Measurements from ENCODE around the gene KANSL3. TPM values are rescaled to one million over a fixed set of nuclear protein-coding genes. Genes with fewer than 3 reads are reported as not detected.

Gene KANSL3
- total RNA-seq, 4 donors from 2014 or later, result 13.5 to 73.0 (median 62.1) TPM

- Histone ChIP-seq H3K4me1 (no peaks in the 10 kb centered on the region), H3K4me3 (no peak overlapping the region), H3K9me3 (no peaks in the 10 kb centered on the region), H3K36me3 (no peaks in the 10 kb centered on the region), H3K27ac (no peak overlapping the region), H3K27me3 (no peaks in the 10 kb centered on the region)
- DNase-seq, result no peak
- intact Hi-C loops (cut with DNase I; ENCODE audit: low total_unique reads), result no loop called here
- TF ChIP-seq CTCF (IDR thresholded peaks at IDR 0.05), result no peak
- no peak for TF ChIP-seq POLR2A (IDR thresholded peaks at IDR 0.05)
These were observed 25.7 kb upstream of the KANSL3 start for GRCh38 chr2:96663829-96664228.

- no peak for DNase-seq
- intact Hi-C loops (cut with DNase I; ENCODE audit: low total_unique reads), result no loop called here
These were observed 25.1 kb upstream of the KANSL3 start for GRCh38 chr2:96663177-96663576.

GRCh38 chr2:96662360-96662759 lies 24.2 kb upstream of the KANSL3 start:
- Histone ChIP-seq H3K36me3 (no peaks in the 10 kb centered on the region), H3K4me1 (no peaks in the 10 kb centered on the region), H3K4me3 (no peak overlapping the region), H3K27ac (no peak overlapping the region), H3K9me3 (no peaks in the 10 kb centered on the region), H3K27me3 (no peaks in the 10 kb centered on the region)
- intact Hi-C loops (cut with DNase I; ENCODE audit: low total_unique reads), result no loop called here
- TF ChIP-seq POLR2A (IDR thresholded peaks at IDR 0.05), result no peak
- TF ChIP-seq CTCF (IDR thresholded peaks at IDR 0.05), result no peak
- DNase-seq, result no peak

More at GRCh38 chr2:96663177-96663576, 25.1 kb upstream of the KANSL3 start:
- Histone ChIP-seq H3K27me3 (no peaks in the 10 kb centered on the region), H3K27ac (no peak overlapping the region), H3K4me3 (no peak overlapping the region), H3K4me1 (no peaks in the 10 kb centered on the region), H3K9me3 (no peaks in the 10 kb centered on the region), H3K36me3 (no peaks in the 10 kb centered on the region)
- no peak for TF ChIP-seq CTCF (IDR thresholded peaks at IDR 0.05)
- no peak for TF ChIP-seq POLR2A (IDR thresholded peaks at IDR 0.05)

- Histone ChIP-seq H3K9me3 (no peaks in the 10 kb centered on the region), H3K27ac (no peak overlapping the region), H3K27me3 (no peaks in the 10 kb centered on the region), H3K4me1 (no peaks in the 10 kb centered on the region), H3K4me3 (no peak overlapping the region), H3K36me3 (no peaks in the 10 kb centered on the region)
- TF ChIP-seq CTCF (IDR thresholded peaks at IDR 0.05), result no peak
- no peak for TF ChIP-seq POLR2A (IDR thresholded peaks at IDR 0.05)
- intact Hi-C loops (cut with DNase I; ENCODE audit: low total_unique reads), result no loop called here
- DNase-seq, result no peak
These were observed 23.2 kb upstream of the KANSL3 start for GRCh38 chr2:96661324-96661723.

GRCh38 chr2:96656540-96656939 lies 18.4 kb upstream of the KANSL3 start:
- no peaks in the 10 kb centered on the region for H3K9me3 ChIP-seq
- no peak overlapping the region for H3K4me3 ChIP-seq
- intact Hi-C loops (cut with DNase I; ENCODE audit: low total_unique reads), result no loop called here
- no peaks in the 10 kb centered on the region for H3K27me3 ChIP-seq
- TF ChIP-seq CTCF (IDR thresholded peaks at IDR 0.05) (no peak), POLR2A (IDR thresholded peaks at IDR 0.05) (no peak)
- no peaks in the 10 kb centered on the region for H3K36me3 ChIP-seq
- DNase-seq, result no peak
- no peak overlapping the region for H3K27ac ChIP-seq
- H3K4me1 ChIP-seq, result no peaks in the 10 kb centered on the region
